PFSK-1 (cell line): Measurements from ENCODE around the gene SMC2.

ENCODE experiments used
- FOXP2 ChIP-seq: optimal IDR thresholded peaks from 2 replicates; pipeline ENCODE3; 2011; ENCODE audit warnings: borderline replicate concordance, control low read depth, inconsistent platforms; ENCODE audit not compliant: insufficient read depth; ENCODE audit errors: extremely low read length, extremely low read depth
- POLR2AphosphoS5 ChIP-seq: IDR thresholded peaks from 2 replicates; pipeline ENCODE4 v1.6.1; 2012; ENCODE audit warnings: low read depth, mild to moderate bottlenecking, control low read depth, low read length, moderate library complexity
- REST ChIP-seq, 2 experiments: IDR thresholded peaks; 2 replicates each; pipeline versions ENCODE4 v1.6.1 to v1.8.0; 2011 to 2012; ENCODE audit warnings: low read depth in 2 of 2, low read length in 2 of 2, control low read depth in 1 of 2, inconsistent platforms in 1 of 2, mild to moderate bottlenecking in 1 of 2, moderate library complexity in 1 of 2; ENCODE audit not compliant: insufficient read depth in 1 of 2
- SIN3A ChIP-seq: IDR thresholded peaks from 2 replicates; pipeline ENCODE4 v1.6.1; 2012; ENCODE audit warnings: mild to moderate bottlenecking, low read length, moderate library complexity, borderline replicate concordance; ENCODE audit not compliant: insufficient read depth
- TAF1 ChIP-seq: IDR thresholded peaks from 2 replicates; pipeline ENCODE4 v1.6.1; 2012; ENCODE audit warnings: low read length, control low read depth, borderline replicate concordance; ENCODE audit not compliant: insufficient read depth

SMC2 gene

GRCh38 chr9:104173067-104173466 is 79.0 kb downstream of the SMC2 start:
- no peak for TF ChIP-seq FOXP2
- TF ChIP-seq TAF1 = no peak
- TF ChIP-seq POLR2AphosphoS5 = no peak

- no peak for TF ChIP-seq REST (IDR thresholded peaks at IDR 0.05; ENCODE audit: insufficient read depth in 1 of 2, low read depth in 2 of 2, low read length in 2 of 2)
- no peak for TF ChIP-seq POLR2AphosphoS5
- no peak for TF ChIP-seq TAF1
- TF ChIP-seq SIN3A = no peak
- no peak for TF ChIP-seq FOXP2
These were observed 83.0 kb downstream of the SMC2 start for GRCh38 chr9:104177003-104177611.

- TF ChIP-seq TAF1 = no peak
- no peak for TF ChIP-seq SIN3A
- TF ChIP-seq REST (IDR thresholded peaks at IDR 0.05; ENCODE audit: insufficient read depth in 1 of 2, low read depth in 2 of 2, low read length in 2 of 2) = no peak
- no peak for TF ChIP-seq POLR2AphosphoS5
- TF ChIP-seq FOXP2 = no peak
These were observed 83.6 kb downstream of the SMC2 start for GRCh38 chr9:104177676-104178075.
